Lower leg skin (tissue), 4 donors: ENCODE measurements around the gene LYRM9. TPM values are rescaled to one million over a fixed set of nuclear protein-coding genes. Genes with fewer than 3 reads are reported as not detected.
A peak's percentile ranks its signal among the peaks of the same experiment; 100 is the strongest.

Source experiments
- DNase-seq, 2 donors: peaks; one replicate each; pipeline ENCODE4 v3.0.0-alpha.2; 2019; ENCODE audit warnings: low spot score in 2 of 2
- H3K4me3 ChIP-seq: fragments of 200-600 bp; sonication (generic); 2 replicates; pipeline ENCODE4 v1.5.1; 2017; ENCODE audit warnings: mild to moderate bottlenecking, low read depth; ENCODE audit not compliant: poor library complexity, severe bottlenecking
- CTCF ChIP-seq, 3 donors: fragments of 450-650 bp; IDR thresholded peaks; one replicate each; pipeline ENCODE4 v1.5.1; 2016; ENCODE audit warnings: antibody characterized with exemption in 3 of 3, mild to moderate bottlenecking in 3 of 3, moderate library complexity in 2 of 3
- POLR2A ChIP-seq, 2 donors: fragments of 450-650 bp; IDR thresholded peaks; one replicate each; pipeline ENCODE4 v1.6.1; 2016 to 2017; ENCODE audit warnings: antibody characterized with exemption in 2 of 2, mild to moderate bottlenecking in 1 of 2, moderate library complexity in 1 of 2
- WGBS, 2 donors: methylation state at CpG; one replicate each; pipeline ENCODE4 v1.1.5; 2018; 5-methylcytosine and 5-hydroxymethylcytosine counted together
- intact Hi-C: fragments of 100-400 bp; cut with DNase I; formaldehyde crosslinking; loops from one replicate; pipeline ENCODE4 v1.15.0; 2023; ENCODE audit warnings: low total_unique reads
- total RNA-seq, 4 donors: library from RNA; depleted of rRNA; stranded (reverse); fragments of >200 nt; gene quantifications; one replicate each; pipeline ENCODE4 v1.1.0, GENCODE V29; 2016

The LYRM9 gene
- 10 to 100 TPM in 3 of 4 donors, 1 to 10 TPM in 1; 5.5 to 23.4 (median 22.8) TPM for total RNA-seq

DNA sequence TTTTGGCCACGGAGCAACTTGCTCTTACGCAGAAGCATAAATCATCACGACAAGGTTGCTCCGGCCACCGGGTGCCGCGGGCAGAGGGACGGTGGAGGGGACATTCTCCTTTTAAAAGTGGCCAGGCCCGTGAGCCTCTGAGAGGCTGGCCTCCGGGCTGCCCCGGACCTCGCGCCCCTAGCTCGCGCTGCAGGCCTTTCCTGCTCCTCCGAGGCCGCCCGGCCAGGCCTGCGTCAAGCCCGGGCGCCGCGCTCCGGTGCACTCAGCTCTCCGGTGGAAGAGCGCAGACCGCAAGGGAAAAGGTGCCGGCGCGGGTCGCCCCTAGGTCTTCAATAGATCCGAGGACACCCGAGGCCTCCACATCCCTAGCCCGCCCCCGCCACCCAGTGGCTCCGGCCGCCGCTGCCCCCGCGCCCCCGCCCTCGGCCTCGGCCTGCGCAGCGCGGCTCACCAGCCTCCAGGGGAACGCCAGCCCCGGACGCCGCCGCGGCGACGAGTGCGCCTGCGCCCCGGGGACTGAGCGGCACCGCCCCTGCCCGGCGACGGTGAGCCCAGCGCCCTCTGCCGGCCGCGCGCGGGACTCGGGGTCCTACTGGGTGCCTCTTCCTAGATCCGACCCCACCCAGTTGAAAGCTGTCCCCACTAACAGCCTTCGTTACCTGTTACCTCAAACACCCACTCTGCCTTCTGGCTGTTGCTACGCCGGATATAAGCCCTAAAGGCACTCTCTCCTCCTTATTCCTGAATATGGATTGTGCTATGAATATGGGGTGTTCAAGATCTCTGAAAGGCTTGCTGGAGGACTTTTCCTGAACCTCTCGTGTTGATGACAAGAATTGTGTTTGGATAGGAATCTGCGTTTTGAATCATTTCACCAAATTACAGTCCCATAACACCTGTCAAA is at the start of gene LYRM9:
Gene LYRM9 (minus strand): TSS at position 500 of the 904 bp plus-strand sequence. CDS start 10,671 bp downstream, outside the sequence.
- TF ChIP-seq CTCF (IDR thresholded peaks at IDR 0.05) (peak in 1 of 3 donors; percentile 30), POLR2A (IDR thresholded peaks at IDR 0.05) (no peak)
- peak; percentile 81 to 97 for DNase-seq
- intact Hi-C loops: no loop called here
- H3K4me3 ChIP-seq: peak within 1 kb of the TSS; percentile 51
- 1 to 2% methylated on average over 39 to 43 of the region's 75 CpGs for WGBS, 2 donors

DNA sequence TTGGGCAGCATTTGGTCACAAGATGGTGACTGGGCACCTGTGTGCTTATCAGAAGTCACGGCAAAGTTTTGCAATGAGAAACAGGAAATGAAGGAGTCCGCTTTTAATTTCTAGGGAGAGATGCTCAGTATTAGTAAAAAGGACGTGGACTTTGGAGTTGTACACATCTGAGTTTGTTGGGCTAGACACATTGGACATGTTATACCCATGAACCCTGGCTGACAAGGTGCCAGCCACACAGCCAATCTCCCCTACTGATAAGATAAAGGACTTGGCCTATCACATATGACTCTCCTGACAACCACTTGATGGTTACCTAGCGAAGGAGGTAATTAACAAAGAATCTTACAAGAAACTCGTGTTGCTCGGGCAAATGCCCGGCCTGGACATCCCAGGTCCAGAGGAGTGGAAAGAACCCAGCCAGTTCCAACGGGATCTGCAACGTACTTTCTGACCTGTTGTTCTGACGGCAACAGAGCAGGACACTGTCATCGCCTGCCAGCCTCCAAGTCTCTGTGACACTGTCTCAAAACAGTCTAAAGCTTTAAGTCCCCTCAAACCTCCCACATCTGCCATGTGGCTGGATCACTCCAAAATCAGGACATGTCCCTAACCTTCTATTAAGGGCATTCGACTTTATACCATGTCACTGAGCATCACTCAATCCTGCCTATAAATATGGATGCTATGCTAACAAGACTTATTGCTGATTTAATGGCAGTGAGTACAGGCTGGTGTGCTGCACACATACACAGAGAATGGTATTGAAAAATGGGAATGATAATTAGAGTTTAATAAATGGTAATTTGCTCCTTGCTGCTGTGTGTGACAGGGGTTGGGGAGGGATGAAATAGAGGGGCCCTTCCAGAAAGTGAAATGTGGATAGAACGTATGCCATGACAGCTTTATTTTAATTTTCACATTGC is 47.6 kb upstream of the LYRM9 start:
- WGBS, 2 donors: 70 to 73% methylated on average over 12 to 13 of the region's 13 CpGs
- H3K4me3 ChIP-seq: no peak overlapping the region
- no peak for TF ChIP-seq POLR2A (IDR thresholded peaks at IDR 0.05)
- no peak for TF ChIP-seq CTCF (IDR thresholded peaks at IDR 0.05)
- no peak for DNase-seq
- intact Hi-C loops: no loop called here

- intact Hi-C loops: no loop called here
- WGBS, 2 donors: 45 to 47% methylated on average over 7 of the region's 7 CpGs
- TF ChIP-seq POLR2A (IDR thresholded peaks at IDR 0.05) (no peak), CTCF (IDR thresholded peaks at IDR 0.05) (no peak)
- no peak for DNase-seq
- no peak overlapping the region for H3K4me3 ChIP-seq
These were observed 46.6 kb upstream of the LYRM9 start for GRCh38 chr17:27939474-27940465.

DNA sequence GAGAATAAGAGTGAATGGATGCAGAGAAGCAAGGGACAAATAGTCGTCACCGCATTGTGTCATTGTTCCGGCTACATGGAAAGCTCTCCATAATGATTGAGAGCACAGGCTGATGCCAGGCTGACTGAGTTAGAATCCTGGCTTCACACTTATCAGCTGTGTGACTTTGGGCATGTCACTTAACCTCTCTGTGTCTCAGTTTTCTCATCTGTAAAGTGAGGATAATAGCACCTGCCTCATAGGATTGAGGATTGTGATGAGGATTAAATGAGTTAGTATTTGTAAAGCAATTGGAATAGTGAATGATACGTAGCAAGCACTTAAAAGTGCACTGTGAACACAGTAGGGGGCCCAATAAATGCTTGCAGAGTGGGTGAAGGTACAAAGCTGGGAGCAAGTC is 45.7 kb upstream of the LYRM9 start:
- 78 to 83% methylated on average over 4 of the region's 4 CpGs for WGBS, 2 donors
- intact Hi-C loops: no loop called here
- H3K4me3 ChIP-seq: no peak overlapping the region
- DNase-seq: no peak
- no peak for TF ChIP-seq POLR2A (IDR thresholded peaks at IDR 0.05)
- no peak for TF ChIP-seq CTCF (IDR thresholded peaks at IDR 0.05)

DNA sequence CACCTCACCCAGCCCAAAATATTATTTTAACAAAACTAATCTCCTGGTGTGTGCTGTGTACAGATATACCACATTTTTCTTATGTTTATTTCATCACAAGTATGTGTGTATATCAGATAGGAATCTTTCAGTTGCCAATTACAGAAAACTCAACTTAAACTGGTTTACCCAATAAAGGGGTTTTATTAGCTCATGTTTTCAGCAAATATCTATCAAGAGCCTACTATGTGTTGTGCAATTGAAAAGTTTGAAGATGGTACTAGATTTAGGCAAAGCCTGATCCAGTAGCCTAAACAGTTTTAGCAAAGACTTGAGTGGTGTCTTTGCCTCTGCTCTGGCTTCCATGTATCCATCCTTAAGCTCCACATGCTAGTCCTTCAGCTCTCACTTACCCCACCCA is 45.1 kb upstream of the LYRM9 start:
- H3K4me3 ChIP-seq: no peak overlapping the region
- no peak for TF ChIP-seq CTCF (IDR thresholded peaks at IDR 0.05)
- TF ChIP-seq POLR2A (IDR thresholded peaks at IDR 0.05): no peak

More for the DNA sequence above, 45.1 kb upstream of the LYRM9 start:
- no peak for DNase-seq
- intact Hi-C loops: no loop called here
